Measurements from ENCODE around the gene ZNF778.
A peak's percentile ranks its signal among the peaks of the same experiment; 100 is the strongest.

The ZNF778 gene

GRCh38 chr16:89194340-89195311 lies 22.9 kb upstream of the ZNF778 start:
- no peak for DNase-seq

GRCh38 chr16:89195521-89196171 lies 21.9 kb upstream of the ZNF778 start:
- DNase-seq = no peak

- DNase-seq = no peak
Observed at GRCh38 chr16:89197033-89197632, 20.4 kb upstream of the ZNF778 start.

- DNase-seq = no peak
Observed at GRCh38 chr16:89197633-89198416, 19.7 kb upstream of the ZNF778 start.

- no peak for DNase-seq
Observed at GRCh38 chr16:89198417-89199240, 18.9 kb upstream of the ZNF778 start.

GRCh38 chr16:89199241-89200123 lies 18.0 kb upstream of the ZNF778 start:
- DNase-seq = no peak

GRCh38 chr16:89200124-89200849 lies 17.2 kb upstream of the ZNF778 start, which contains the start of gene SLC22A31:
Gene SLC22A31, minus strand, starts transcription at chr16:89200537. Its CDS starts 36 bp downstream, at chr16:89200501.
- no peak for DNase-seq

- no peak for DNase-seq
Observed at GRCh38 chr16:89200850-89201411, 16.6 kb upstream of the ZNF778 start.

- peak; percentile 77 for DNase-seq
Observed at GRCh38 chr16:89201439-89202377, 15.8 kb upstream of the ZNF778 start.

- DNase-seq = no peak
Observed at GRCh38 chr16:89202422-89203215, 14.9 kb upstream of the ZNF778 start.

GRCh38 chr16:89207993-89208392 lies 9.5 kb upstream of the ZNF778 start:
- DNase-seq = no peak

- no peak for DNase-seq
Observed at GRCh38 chr16:89209522-89210044, 7.9 kb upstream of the ZNF778 start.

- no peak for DNase-seq
Observed at GRCh38 chr16:89210165-89210903, 7.2 kb upstream of the ZNF778 start.

GRCh38 chr16:89210904-89211515 lies 6.5 kb upstream of the ZNF778 start:
- DNase-seq = no peak

GRCh38 chr16:89216315-89217137 lies 977 bp upstream of the ZNF778 start:
- peak; percentile 75 for DNase-seq

- no peak for DNase-seq
Observed at GRCh38 chr16:89217138-89217387, 440 bp upstream of the ZNF778 start.

All from activated CD4-positive, CD25-positive, alpha-beta regulatory T cell treated with anti-CD3 and anti-CD28 coated beads, Interleukin-2, amount 50 U/mL, for 72 hours (primary cell).